ENCODE data around the gene SPATA3. TPM values are rescaled to one million over a fixed set of nuclear protein-coding genes. Genes with fewer than 3 reads are reported as not detected.

SPATA3 gene
- total and polyA plus RNA-seq, 2 of the 13 experiments (the other 11 are each of a cell fraction or from before 2014, with no cell fraction given), result not detected

DNA sequence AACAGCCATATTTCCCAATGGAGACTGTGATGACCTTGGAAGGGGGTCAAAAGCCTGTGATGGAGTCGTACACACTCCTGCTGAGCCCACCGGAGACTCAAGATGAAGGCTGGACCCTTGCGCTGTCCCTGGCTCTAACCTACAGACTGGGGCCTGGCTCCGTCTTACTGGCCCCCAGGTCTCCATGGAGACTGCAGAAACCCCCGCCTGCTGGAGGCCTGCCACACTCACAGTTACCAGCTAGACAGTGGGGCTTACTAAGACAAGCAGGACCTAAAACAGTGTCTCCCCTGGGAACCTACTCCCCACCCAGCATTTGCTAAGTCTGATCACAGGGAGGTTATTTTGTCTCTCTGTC is 51.0 kb downstream of the SPATA3 start (continued):
- no peak for TF ChIP-seq HIC2 (CRISPR knock-in tag; IDR thresholded peaks at IDR 0.05; ENCODE audit: low read depth)
- TF ChIP-seq ZNF512 (CRISPR knock-in tag; IDR thresholded peaks at IDR 0.05), result no peak
- 0 out of 2 replicates have a peak, but pooled peaks have one; percentile 22 for TF ChIP-seq MEIS1 (CRISPR knock-in tag; IDR thresholded peaks at IDR 0.05; ENCODE audit: borderline replicate concordance)
- no peak for TF ChIP-seq FOXJ3 (CRISPR knock-in tag; IDR thresholded peaks at IDR 0.05; ENCODE audit: borderline replicate concordance)
- TF ChIP-seq KMT2B (CRISPR knock-in tag; IDR thresholded peaks at IDR 0.05), result 0 out of 2 replicates have a peak, but pooled peaks have one; percentile 9
- peak; percentile 12 for TF ChIP-seq PHF5A (CRISPR knock-in tag; IDR thresholded peaks at IDR 0.05; ENCODE audit: low read depth, unreplicated experiment)
- TF ChIP-seq, protein P1, sequence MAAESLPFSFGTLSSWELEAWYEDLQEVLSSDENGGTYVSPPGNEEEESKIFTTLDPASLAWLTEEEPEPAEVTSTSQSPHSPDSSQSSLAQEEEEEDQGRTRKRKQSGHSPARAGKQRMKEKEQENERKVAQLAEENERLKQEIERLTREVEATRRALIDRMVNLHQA (CRISPR knock-in tag; IDR thresholded peaks at IDR 0.05), result 0 out of 2 replicates have a peak, but pooled peaks have one; percentile 18
- TF ChIP-seq ZNF17 (CRISPR knock-in tag; IDR thresholded peaks at IDR 0.05), result no peak
- TF ChIP-seq ATF5 (CRISPR knock-in tag; IDR thresholded peaks at IDR 0.05; ENCODE audit: low read depth), result no peak
- TF ChIP-seq ZNF704 (CRISPR knock-in tag; IDR thresholded peaks at IDR 0.05; ENCODE audit: borderline replicate concordance), result no peak
- TF ChIP-seq DNMT3B (CRISPR knock-in tag; conservative IDR thresholded peaks at IDR 0.05), result no peak
- TF ChIP-seq, protein P2, sequence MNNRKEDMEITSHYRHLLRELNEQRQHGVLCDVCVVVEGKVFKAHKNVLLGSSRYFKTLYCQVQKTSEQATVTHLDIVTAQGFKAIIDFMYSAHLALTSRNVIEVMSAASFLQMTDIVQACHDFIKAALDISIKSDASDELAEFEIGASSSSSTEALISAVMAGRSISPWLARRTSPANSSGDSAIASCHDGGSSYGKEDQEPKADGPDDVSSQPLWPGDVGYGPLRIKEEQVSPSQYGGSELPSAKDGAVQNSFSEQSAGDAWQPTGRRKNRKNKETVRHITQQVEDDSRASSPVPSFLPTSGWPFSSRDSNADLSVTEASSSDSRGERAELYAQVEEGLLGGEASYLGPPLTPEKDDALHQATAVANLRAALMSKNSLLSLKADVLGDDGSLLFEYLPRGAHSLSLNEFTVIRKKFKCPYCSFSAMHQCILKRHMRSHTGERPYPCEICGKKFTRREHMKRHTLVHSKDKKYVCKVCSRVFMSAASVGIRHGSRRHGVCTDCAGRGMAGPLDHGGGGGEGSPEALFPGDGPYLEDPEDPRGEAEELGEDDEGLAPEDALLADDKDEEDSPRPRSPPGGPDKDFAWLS (CRISPR knock-in tag; IDR thresholded peaks at IDR 0.05; ENCODE audit: borderline replicate concordance), result no peak
- no peak for TF ChIP-seq MTF1 (CRISPR knock-in tag; IDR thresholded peaks at IDR 0.05)
- TF ChIP-seq JUND (CRISPR knock-in tag; IDR thresholded peaks at IDR 0.05), result no peak
- no peak for TF ChIP-seq MEF2D (CRISPR knock-in tag; IDR thresholded peaks at IDR 0.05)
- 0 out of 2 replicates have a peak, but pooled peaks have one; percentile 53 for TF ChIP-seq ZNF230 (CRISPR knock-in tag; IDR thresholded peaks at IDR 0.05)
- TF ChIP-seq THAP7 (CRISPR knock-in tag; IDR thresholded peaks at IDR 0.05), result peak; percentile 45; the same call in 1 of the 2 replicates
- TF ChIP-seq, protein P3, sequence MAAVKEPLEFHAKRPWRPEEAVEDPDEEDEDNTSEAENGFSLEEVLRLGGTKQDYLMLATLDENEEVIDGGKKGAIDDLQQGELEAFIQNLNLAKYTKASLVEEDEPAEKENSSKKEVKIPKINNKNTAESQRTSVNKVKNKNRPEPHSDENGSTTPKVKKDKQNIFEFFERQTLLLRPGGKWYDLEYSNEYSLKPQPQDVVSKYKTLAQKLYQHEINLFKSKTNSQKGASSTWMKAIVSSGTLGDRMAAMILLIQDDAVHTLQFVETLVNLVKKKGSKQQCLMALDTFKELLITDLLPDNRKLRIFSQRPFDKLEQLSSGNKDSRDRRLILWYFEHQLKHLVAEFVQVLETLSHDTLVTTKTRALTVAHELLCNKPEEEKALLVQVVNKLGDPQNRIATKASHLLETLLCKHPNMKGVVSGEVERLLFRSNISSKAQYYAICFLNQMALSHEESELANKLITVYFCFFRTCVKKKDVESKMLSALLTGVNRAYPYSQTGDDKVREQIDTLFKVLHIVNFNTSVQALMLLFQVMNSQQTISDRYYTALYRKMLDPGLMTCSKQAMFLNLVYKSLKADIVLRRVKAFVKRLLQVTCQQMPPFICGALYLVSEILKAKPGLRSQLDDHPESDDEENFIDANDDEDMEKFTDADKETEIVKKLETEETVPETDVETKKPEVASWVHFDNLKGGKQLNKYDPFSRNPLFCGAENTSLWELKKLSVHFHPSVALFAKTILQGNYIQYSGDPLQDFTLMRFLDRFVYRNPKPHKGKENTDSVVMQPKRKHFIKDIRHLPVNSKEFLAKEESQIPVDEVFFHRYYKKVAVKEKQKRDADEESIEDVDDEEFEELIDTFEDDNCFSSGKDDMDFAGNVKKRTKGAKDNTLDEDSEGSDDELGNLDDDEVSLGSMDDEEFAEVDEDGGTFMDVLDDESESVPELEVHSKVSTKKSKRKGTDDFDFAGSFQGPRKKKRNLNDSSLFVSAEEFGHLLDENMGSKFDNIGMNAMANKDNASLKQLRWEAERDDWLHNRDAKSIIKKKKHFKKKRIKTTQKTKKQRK (IDR thresholded peaks at IDR 0.05; ENCODE audit: low read length), result no peak
